Neural cell (in vitro differentiated cells): ENCODE results near the gene TTC34.

Experiments
- EP300 ChIP-seq: fragments of 450-650 bp; conservative IDR thresholded peaks from 2 replicates; pipeline ENCODE4 v1.6.1; 2014; ENCODE audit warnings: antibody characterized with exemption, mild to moderate bottlenecking, moderate library complexity; ENCODE audit not compliant: poor library complexity, severe bottlenecking
- EZH2 ChIP-seq: fragments of 200-600, 300-800 bp; shearing (Covaris generic), sonication (generic); IDR thresholded peaks from 2 replicates; pipeline ENCODE4 v1.6.1; 2014; ENCODE audit warnings: antibody characterized with exemption, low read length, borderline replicate concordance, mild to moderate bottlenecking; ENCODE audit not compliant: insufficient read depth, poor library complexity, severe bottlenecking
- MXI1 ChIP-seq: fragments of 450-650 bp; conservative IDR thresholded peaks from 2 replicates; pipeline ENCODE4 v1.6.1; 2014; ENCODE audit warnings: antibody characterized with exemption, mild to moderate bottlenecking; ENCODE audit not compliant: poor library complexity, severe bottlenecking
- RAD21 ChIP-seq: fragments of 450-650 bp; conservative IDR thresholded peaks from 2 replicates; pipeline ENCODE4 v1.6.1; 2014; ENCODE audit warnings: antibody characterized with exemption, mild to moderate bottlenecking, moderate library complexity
- SMC3 ChIP-seq: fragments of 450-650 bp; conservative IDR thresholded peaks from 2 replicates; pipeline ENCODE4 v1.6.1; 2014; ENCODE audit warnings: antibody characterized with exemption, mild to moderate bottlenecking, moderate library complexity; ENCODE audit not compliant: poor library complexity
- TF ChIP-seq, protein P1 (sequence below): fragments of 450-650 bp; IDR thresholded peaks from 2 replicates; pipeline ENCODE4 v1.5.1; 2014; ENCODE audit warnings: antibody characterized with exemption, mild to moderate bottlenecking, moderate library complexity; ENCODE audit not compliant: poor library complexity, severe bottlenecking
- TF ChIP-seq, protein P2 (sequence below): IDR thresholded peaks from 2 replicates; pipeline ENCODE4 v1.6.1; 2012; ENCODE audit warnings: borderline replicate concordance

DNA sequence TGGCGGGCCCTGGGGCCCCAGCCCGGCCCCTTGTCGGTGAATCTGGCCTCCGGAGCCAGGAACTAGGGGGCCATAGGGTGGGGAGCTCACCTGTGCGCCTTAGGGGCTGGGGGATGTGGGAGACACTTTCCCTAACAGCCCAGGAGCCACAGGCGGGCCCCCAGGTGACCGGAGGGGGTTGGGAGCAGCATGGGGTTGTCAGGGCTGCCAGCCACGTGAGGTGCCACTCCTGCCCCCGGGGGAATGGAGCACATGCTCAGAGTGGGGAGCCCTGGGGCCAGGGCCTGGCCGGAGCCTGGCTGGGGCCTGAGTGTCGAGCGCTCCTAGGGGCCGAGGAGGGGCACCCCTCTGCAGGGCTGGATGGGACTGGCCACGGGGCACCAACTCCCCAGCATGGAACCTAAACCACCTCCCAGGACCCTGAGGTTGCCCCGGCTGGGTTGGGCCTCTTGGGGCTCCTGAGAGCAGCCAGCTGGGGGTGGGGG lies 195.1 kb downstream of the TTC34 start:
- TF ChIP-seq, protein P1, sequence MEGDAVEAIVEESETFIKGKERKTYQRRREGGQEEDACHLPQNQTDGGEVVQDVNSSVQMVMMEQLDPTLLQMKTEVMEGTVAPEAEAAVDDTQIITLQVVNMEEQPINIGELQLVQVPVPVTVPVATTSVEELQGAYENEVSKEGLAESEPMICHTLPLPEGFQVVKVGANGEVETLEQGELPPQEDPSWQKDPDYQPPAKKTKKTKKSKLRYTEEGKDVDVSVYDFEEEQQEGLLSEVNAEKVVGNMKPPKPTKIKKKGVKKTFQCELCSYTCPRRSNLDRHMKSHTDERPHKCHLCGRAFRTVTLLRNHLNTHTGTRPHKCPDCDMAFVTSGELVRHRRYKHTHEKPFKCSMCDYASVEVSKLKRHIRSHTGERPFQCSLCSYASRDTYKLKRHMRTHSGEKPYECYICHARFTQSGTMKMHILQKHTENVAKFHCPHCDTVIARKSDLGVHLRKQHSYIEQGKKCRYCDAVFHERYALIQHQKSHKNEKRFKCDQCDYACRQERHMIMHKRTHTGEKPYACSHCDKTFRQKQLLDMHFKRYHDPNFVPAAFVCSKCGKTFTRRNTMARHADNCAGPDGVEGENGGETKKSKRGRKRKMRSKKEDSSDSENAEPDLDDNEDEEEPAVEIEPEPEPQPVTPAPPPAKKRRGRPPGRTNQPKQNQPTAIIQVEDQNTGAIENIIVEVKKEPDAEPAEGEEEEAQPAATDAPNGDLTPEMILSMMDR = no peak
- TF ChIP-seq EP300 (no peak), MXI1 (no peak), RAD21 (no peak), EZH2 (no peak), SMC3 (no peak)
- TF ChIP-seq, protein P2, sequence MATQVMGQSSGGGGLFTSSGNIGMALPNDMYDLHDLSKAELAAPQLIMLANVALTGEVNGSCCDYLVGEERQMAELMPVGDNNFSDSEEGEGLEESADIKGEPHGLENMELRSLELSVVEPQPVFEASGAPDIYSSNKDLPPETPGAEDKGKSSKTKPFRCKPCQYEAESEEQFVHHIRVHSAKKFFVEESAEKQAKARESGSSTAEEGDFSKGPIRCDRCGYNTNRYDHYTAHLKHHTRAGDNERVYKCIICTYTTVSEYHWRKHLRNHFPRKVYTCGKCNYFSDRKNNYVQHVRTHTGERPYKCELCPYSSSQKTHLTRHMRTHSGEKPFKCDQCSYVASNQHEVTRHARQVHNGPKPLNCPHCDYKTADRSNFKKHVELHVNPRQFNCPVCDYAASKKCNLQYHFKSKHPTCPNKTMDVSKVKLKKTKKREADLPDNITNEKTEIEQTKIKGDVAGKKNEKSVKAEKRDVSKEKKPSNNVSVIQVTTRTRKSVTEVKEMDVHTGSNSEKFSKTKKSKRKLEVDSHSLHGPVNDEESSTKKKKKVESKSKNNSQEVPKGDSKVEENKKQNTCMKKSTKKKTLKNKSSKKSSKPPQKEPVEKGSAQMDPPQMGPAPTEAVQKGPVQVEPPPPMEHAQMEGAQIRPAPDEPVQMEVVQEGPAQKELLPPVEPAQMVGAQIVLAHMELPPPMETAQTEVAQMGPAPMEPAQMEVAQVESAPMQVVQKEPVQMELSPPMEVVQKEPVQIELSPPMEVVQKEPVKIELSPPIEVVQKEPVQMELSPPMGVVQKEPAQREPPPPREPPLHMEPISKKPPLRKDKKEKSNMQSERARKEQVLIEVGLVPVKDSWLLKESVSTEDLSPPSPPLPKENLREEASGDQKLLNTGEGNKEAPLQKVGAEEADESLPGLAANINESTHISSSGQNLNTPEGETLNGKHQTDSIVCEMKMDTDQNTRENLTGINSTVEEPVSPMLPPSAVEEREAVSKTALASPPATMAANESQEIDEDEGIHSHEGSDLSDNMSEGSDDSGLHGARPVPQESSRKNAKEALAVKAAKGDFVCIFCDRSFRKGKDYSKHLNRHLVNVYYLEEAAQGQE = no peak
